IMR-90 (cell line): ENCODE results near the gene SKIC3. TPM values are rescaled to one million over a fixed set of nuclear protein-coding genes. Genes with fewer than 3 reads are reported as not detected.
A peak's percentile ranks its signal among the peaks of the same experiment; 100 is the strongest.

Experiments
- ATAC-seq: fragments of 200-7000 bp; cut with Tn5 transposase; 2 replicates; pipeline ENCODE4 v1.9.1; 2020; ENCODE audit warnings: low read depth, mild to moderate bottlenecking, moderate library complexity
- BruUV-seq: library from RNA; stranded (reverse); fragments of 400-500 nt; replicated peaks from 2 replicates; lab custom pipeline; 2021; lab: Mats Ljungman, UMichigan
- CTCF ChIA-PET: fragments of 300-600 bp; formaldehyde crosslinking; extraction: SDS; loops from one replicate; lab custom pipeline; 2021; ENCODE audit warnings: antibody characterized with exemption; lab: Yijun Ruan, JAX
- POLR2A ChIA-PET: fragments of 300-600 bp; sonication (Branson Sonifier 250); formaldehyde crosslinking; loops from one replicate; lab custom pipeline; 2022; ENCODE audit warnings: antibody characterized with exemption; ENCODE audit not compliant: unreplicated experiment; lab: Charles Lee
- DNase-seq: peaks from one replicate; pipeline ENCODE4 v3.0.0; 2013
- H2AFZ ChIP-seq: replicated peaks from 2 replicates; pipeline ENCODE3; 2013; ENCODE audit warnings: low read length, mild to moderate bottlenecking; ENCODE audit not compliant: poor library complexity
- H2AK5ac ChIP-seq: 2 replicates; pipeline ENCODE4 v1.6.1; 2013; ENCODE audit warnings: low read depth, low read length, inconsistent platforms
- H2AK9ac ChIP-seq: replicated peaks from 2 replicates; pipeline ENCODE3; 2013; ENCODE audit warnings: mild to moderate bottlenecking, low read depth, low read length, moderate library complexity; ENCODE audit not compliant: poor library complexity
- H2BK120ac ChIP-seq: 2 replicates; pipeline ENCODE4 v1.6.1; 2013; ENCODE audit warnings: low read depth, low read length, inconsistent platforms
- H2BK15ac ChIP-seq: 3 replicates; pipeline ENCODE4 v1.6.1; 2013; ENCODE audit warnings: low read depth, low read length, inconsistent platforms
- H2BK20ac ChIP-seq: 2 replicates; pipeline ENCODE4 v1.6.1; 2013; ENCODE audit warnings: low read depth, mild to moderate bottlenecking, inconsistent platforms, low read length, moderate library complexity
- H2BK5ac ChIP-seq: 2 replicates; pipeline ENCODE4 v1.6.1; 2013; ENCODE audit warnings: mild to moderate bottlenecking, low read depth, low read length, inconsistent platforms; ENCODE audit not compliant: poor library complexity, severe bottlenecking
- H3K14ac ChIP-seq: replicated peaks from 2 replicates; pipeline ENCODE4 v1.6.1; 2013; ENCODE audit warnings: low read depth, low read length, inconsistent platforms
- H3K18ac ChIP-seq: 2 replicates; pipeline ENCODE4 v1.6.1; 2013; ENCODE audit warnings: low read depth, low read length, control low read depth
- H3K23ac ChIP-seq: 2 replicates; pipeline ENCODE4 v1.6.1; 2013; ENCODE audit warnings: low read depth, low read length, inconsistent platforms
- H3K27ac ChIP-seq: 2 replicates; pipeline ENCODE4 v1.5.1; 2013; ENCODE audit warnings: mild to moderate bottlenecking, control low read depth, low read length; ENCODE audit not compliant: insufficient read depth
- H3K27me3 ChIP-seq: 2 replicates; pipeline ENCODE4 v1.6.1; 2013; ENCODE audit warnings: low read length; ENCODE audit not compliant: control insufficient read depth, insufficient read depth
- H3K36me3 ChIP-seq: 2 replicates; pipeline ENCODE4 v1.6.1; 2013; ENCODE audit warnings: low read length, mixed read lengths; ENCODE audit not compliant: control insufficient read depth, insufficient read depth
- H3K4ac ChIP-seq: 2 replicates; pipeline ENCODE4 v1.6.1; 2013; ENCODE audit warnings: low read depth, low read length, inconsistent platforms
- H3K4me1 ChIP-seq: 2 replicates; pipeline ENCODE4 v1.6.1; 2013; ENCODE audit warnings: low read length, mixed read lengths; ENCODE audit not compliant: control insufficient read depth, insufficient read depth
- H3K4me2 ChIP-seq: 2 replicates; pipeline ENCODE4 v1.6.1; 2013; ENCODE audit warnings: low read depth, mild to moderate bottlenecking, control low read depth, low read length, moderate library complexity
- H3K4me3 ChIP-seq: 2 replicates; pipeline ENCODE4 v1.5.1; 2013; ENCODE audit warnings: low read depth, mild to moderate bottlenecking, control low read depth, low read length, moderate library complexity; ENCODE audit not compliant: insufficient read depth
- H3K56ac ChIP-seq: 2 replicates; pipeline ENCODE4 v1.6.1; 2013; ENCODE audit warnings: low read length, inconsistent platforms; ENCODE audit not compliant: insufficient read depth; ENCODE audit errors: extremely low read depth
- H3K79me1 ChIP-seq, 2 experiments: 2 replicates each; pipeline ENCODE4 v1.6.1; 2013; ENCODE audit warnings: low read length in 2 of 2, inconsistent platforms in 1 of 2, low read depth in 1 of 2
- H3K9ac ChIP-seq: 2 replicates; pipeline ENCODE4 v1.6.1; 2013; ENCODE audit warnings: low read depth, low read length, control low read depth
- H3K9me1 ChIP-seq: 2 replicates; pipeline ENCODE4 v1.6.1; 2013; ENCODE audit warnings: low read length, inconsistent platforms; ENCODE audit not compliant: insufficient read depth
- H3K9me3 ChIP-seq: 2 replicates; pipeline ENCODE4 v1.6.1; 2013; ENCODE audit warnings: low read length; ENCODE audit not compliant: control insufficient read depth, insufficient read depth
- H4K20me1 ChIP-seq: 2 replicates; pipeline ENCODE4 v1.6.1; 2013; ENCODE audit warnings: low read length, inconsistent platforms; ENCODE audit not compliant: insufficient read depth
- H4K5ac ChIP-seq: 2 replicates; pipeline ENCODE4 v1.6.1; 2013; ENCODE audit warnings: mild to moderate bottlenecking, low read depth, low read length, control low read depth
- H4K8ac ChIP-seq, 2 experiments: 2 replicates each; pipeline ENCODE4 v1.6.1; 2013; ENCODE audit warnings: low read depth in 2 of 2, low read length in 2 of 2, control low read depth in 1 of 2, inconsistent platforms in 1 of 2
- H4K91ac ChIP-seq: 2 replicates; pipeline ENCODE4 v1.6.1; 2013; ENCODE audit warnings: low read depth, low read length, inconsistent platforms; ENCODE audit not compliant: insufficient read depth
- BHLHE40 ChIP-seq: fragments of 150-350 bp; IDR thresholded peaks from 2 replicates; pipeline ENCODE4 v1.6.1; 2016; ENCODE audit warnings: mild to moderate bottlenecking, low read depth, low read length
- CEBPB ChIP-seq: IDR thresholded peaks from 2 replicates; pipeline ENCODE4 v1.6.1; 2012; ENCODE audit warnings: low read depth, low read length, improper control_type of control experiment
- CHD1 ChIP-seq: IDR thresholded peaks from 2 replicates; pipeline ENCODE4 v1.6.1; 2012; ENCODE audit warnings: low read depth, low read length, improper control_type of control experiment
- FOS ChIP-seq: fragments of 150-350 bp; IDR thresholded peaks from 2 replicates; pipeline ENCODE4 v1.6.1; 2016; ENCODE audit warnings: low read depth, low read length
- MAFK ChIP-seq: IDR thresholded peaks from 2 replicates; pipeline ENCODE4 v1.6.1; 2012; ENCODE audit warnings: low read depth, low read length, improper control_type of control experiment
- MAZ ChIP-seq: IDR thresholded peaks from 2 replicates; pipeline ENCODE4 v1.6.1; 2012; ENCODE audit warnings: low read depth, mild to moderate bottlenecking, low read length, improper control_type of control experiment, moderate library complexity, borderline replicate concordance
- MXI1 ChIP-seq: IDR thresholded peaks from 2 replicates; pipeline ENCODE4 v1.6.1; 2012; ENCODE audit warnings: low read depth, mild to moderate bottlenecking, low read length, moderate library complexity, borderline replicate concordance
- NFE2L2 ChIP-seq: fragments of 150-350 bp; IDR thresholded peaks from 2 replicates; pipeline ENCODE4 v1.6.1; 2016; ENCODE audit warnings: low read depth, mild to moderate bottlenecking, low read length
- POLR2A ChIP-seq: IDR thresholded peaks from 2 replicates; pipeline ENCODE4 v1.6.1; 2012; ENCODE audit warnings: mild to moderate bottlenecking, low read depth, low read length
- RAD21 ChIP-seq: IDR thresholded peaks from 2 replicates; pipeline ENCODE4 v1.6.1; 2012; ENCODE audit warnings: low read length, improper control_type of control experiment
- RCOR1 ChIP-seq: IDR thresholded peaks from 2 replicates; pipeline ENCODE4 v1.6.1; 2012; ENCODE audit warnings: mild to moderate bottlenecking, low read length, improper control_type of control experiment; ENCODE audit not compliant: insufficient replicate concordance
- RFX5 ChIP-seq: IDR thresholded peaks from 2 replicates; pipeline ENCODE4 v1.8.0; 2012; ENCODE audit warnings: low read depth, mild to moderate bottlenecking, low read length, moderate library complexity
- SMC3 ChIP-seq: fragments of 150-350 bp; IDR thresholded peaks from 2 replicates; pipeline ENCODE4 v1.6.1; 2016; ENCODE audit warnings: low read depth, mild to moderate bottlenecking, antibody characterized with exemption, low read length, moderate library complexity
- WGBS, 2 experiments: methylation state at CpG; one replicate each; pipeline versions ENCODE4 v1.1.5 to v1.1.7; 2013; ENCODE audit warnings: missing lambda C conversion rate in 2 of 2; ENCODE audit not compliant: insufficient read length in 1 of 2; ENCODE audit errors: extremely low coverage in 2 of 2; 5-methylcytosine and 5-hydroxymethylcytosine counted together
- dilution Hi-C: fragments of 300-500 bp; cut with HindIII; formaldehyde crosslinking; loops from one replicate; pipeline ENCODE4 v1.14.3; 2018; ENCODE audit warnings: low sequenced_read_pairs; ENCODE audit not compliant: unreplicated experiment
- in situ Hi-C: fragments of 300-500 bp; cut with MboI; formaldehyde crosslinking; loops from 3 replicates; pipeline ENCODE4 v1.14.3; 2019; ENCODE audit warnings: low sequenced_read_pairs, inconsistent platforms, mixed read lengths
- intact Hi-C: fragments of 100-400 bp; cut with micrococcal nuclease; formaldehyde crosslinking; loops from 2 replicates; pipeline ENCODE4 v1.10.0; 2022
- polyA plus RNA-seq, 3 experiments: library from polyadenylated mRNA; depleted of rRNA; stranded (reverse); fragments of >200 nt; gene quantifications; 2 replicates each; pipeline ENCODE4 v1.2.3, GENCODE V29; 2012; ENCODE audit warnings: low replicate concordance in 1 of 3
- total RNA-seq: library from RNA; depleted of rRNA; stranded (reverse); fragments of >200 nt; gene quantifications from 2 replicates; pipeline ENCODE4 v1.2.3, GENCODE V29; 2012
- TF ChIP-seq, protein P1 (sequence below): conservative IDR thresholded peaks from 2 replicates; pipeline ENCODE4 v1.5.1; 2012; ENCODE audit warnings: mild to moderate bottlenecking, low read depth, low read length, improper control_type of control experiment
- TF ChIP-seq, protein P2 (sequence below): fragments of 150-350 bp; IDR thresholded peaks from 2 replicates; pipeline ENCODE4 v1.6.1; 2016; ENCODE audit warnings: low read depth, mild to moderate bottlenecking, low read length, moderate library complexity, borderline replicate concordance
- TF ChIP-seq, protein P3 (sequence below): fragments of 150-350 bp; IDR thresholded peaks from 2 replicates; pipeline ENCODE4 v1.6.1; 2017; ENCODE audit warnings: mild to moderate bottlenecking, antibody characterized with exemption, low read length, low read depth

SKIC3 gene
- total and polyA plus RNA-seq, 2 of the 4 experiments (the other 2 are of a cell fraction), result 47.1 to 145 TPM

DNA sequence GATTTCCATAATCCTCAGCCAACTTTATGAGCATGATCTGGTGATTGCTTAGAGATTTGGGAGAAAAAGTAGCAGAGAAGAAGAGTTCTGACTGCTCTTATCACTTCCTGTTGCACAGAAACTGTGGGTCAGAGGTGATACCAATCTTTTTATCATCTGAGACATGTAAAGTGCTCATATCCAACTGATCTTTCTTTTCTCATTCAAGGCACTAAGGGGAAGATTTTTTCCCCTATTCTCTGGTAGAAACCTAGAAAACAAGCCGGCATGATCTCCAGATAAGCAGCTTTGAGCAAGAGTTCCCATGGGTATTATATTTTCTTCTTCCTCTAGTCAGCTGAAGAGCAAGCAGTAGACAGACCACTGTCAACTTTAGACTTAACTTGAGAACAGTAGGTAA is 36.1 kb upstream of the SKIC3 start:
- Histone ChIP-seq H3K14ac (peak overlapping the region; percentile 10; the same call in 1 of the 2 replicates), H2BK15ac (peak overlapping the region; percentile 55; the same call in 2 of the 3 replicates), H3K9me3 (no peaks in the 10 kb centered on the region), H3K4me2 (no peak overlapping the region), H2BK120ac (peak overlapping the region; percentile 62), H3K4me1 (peaks cover 6% of the 10 kb centered on the region; the same call in 1 of the 2 replicates), H4K91ac (peak overlapping the region; percentile 26), H3K23ac (peak overlapping the region; percentile 26; the same call in 1 of the 2 replicates), H3K18ac (peak overlapping the region; percentile 74; the same call in 1 of the 2 replicates), H2AFZ (no peak overlapping the region), H3K9me1 (peaks cover 3% of the 10 kb centered on the region; the same call in 1 of the 2 replicates), H4K5ac (peak overlapping the region; percentile 30; the same call in 1 of the 2 replicates), H3K4ac (peak overlapping the region; percentile 55; the same call in 1 of the 2 replicates), H3K27me3 (no peaks in the 10 kb centered on the region), H3K4me3 (no peak overlapping the region), H3K79me1 (peaks cover 2 to 15% of the 10 kb centered on the region in 2 experiments; a peak in 2 of 4 replicates), H3K36me3 (no peaks in the 10 kb centered on the region), H3K27ac (no peak overlapping the region), H3K9ac (no peak overlapping the region), H4K8ac (peak overlapping the region; percentile 19 to 57; a peak in 3 of 4 replicates), H2AK9ac (no peak overlapping the region), H2BK20ac (peak overlapping the region; percentile 89), H4K20me1 (no peaks in the 10 kb centered on the region), H3K56ac (peak overlapping the region; percentile 64; the same call in 1 of the 2 replicates), H2BK5ac (peak overlapping the region; percentile 98), H2AK5ac (peak overlapping the region; percentile 13; the same call in 1 of the 2 replicates)
- no peak for TF ChIP-seq MAZ
- no peak for TF ChIP-seq RFX5
- no peak for TF ChIP-seq MXI1
- TF ChIP-seq POLR2A, result no peak
- TF ChIP-seq, protein P1, sequence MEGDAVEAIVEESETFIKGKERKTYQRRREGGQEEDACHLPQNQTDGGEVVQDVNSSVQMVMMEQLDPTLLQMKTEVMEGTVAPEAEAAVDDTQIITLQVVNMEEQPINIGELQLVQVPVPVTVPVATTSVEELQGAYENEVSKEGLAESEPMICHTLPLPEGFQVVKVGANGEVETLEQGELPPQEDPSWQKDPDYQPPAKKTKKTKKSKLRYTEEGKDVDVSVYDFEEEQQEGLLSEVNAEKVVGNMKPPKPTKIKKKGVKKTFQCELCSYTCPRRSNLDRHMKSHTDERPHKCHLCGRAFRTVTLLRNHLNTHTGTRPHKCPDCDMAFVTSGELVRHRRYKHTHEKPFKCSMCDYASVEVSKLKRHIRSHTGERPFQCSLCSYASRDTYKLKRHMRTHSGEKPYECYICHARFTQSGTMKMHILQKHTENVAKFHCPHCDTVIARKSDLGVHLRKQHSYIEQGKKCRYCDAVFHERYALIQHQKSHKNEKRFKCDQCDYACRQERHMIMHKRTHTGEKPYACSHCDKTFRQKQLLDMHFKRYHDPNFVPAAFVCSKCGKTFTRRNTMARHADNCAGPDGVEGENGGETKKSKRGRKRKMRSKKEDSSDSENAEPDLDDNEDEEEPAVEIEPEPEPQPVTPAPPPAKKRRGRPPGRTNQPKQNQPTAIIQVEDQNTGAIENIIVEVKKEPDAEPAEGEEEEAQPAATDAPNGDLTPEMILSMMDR, result no peak
- TF ChIP-seq CHD1, result no peak
- no peak for TF ChIP-seq RCOR1
- TF ChIP-seq, protein P2, sequence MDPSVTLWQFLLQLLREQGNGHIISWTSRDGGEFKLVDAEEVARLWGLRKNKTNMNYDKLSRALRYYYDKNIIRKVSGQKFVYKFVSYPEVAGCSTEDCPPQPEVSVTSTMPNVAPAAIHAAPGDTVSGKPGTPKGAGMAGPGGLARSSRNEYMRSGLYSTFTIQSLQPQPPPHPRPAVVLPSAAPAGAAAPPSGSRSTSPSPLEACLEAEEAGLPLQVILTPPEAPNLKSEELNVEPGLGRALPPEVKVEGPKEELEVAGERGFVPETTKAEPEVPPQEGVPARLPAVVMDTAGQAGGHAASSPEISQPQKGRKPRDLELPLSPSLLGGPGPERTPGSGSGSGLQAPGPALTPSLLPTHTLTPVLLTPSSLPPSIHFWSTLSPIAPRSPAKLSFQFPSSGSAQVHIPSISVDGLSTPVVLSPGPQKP, result no peak
- no peak for TF ChIP-seq SMC3
- TF ChIP-seq MAFK, result no peak
- no peak for TF ChIP-seq CEBPB
- TF ChIP-seq, protein P3, sequence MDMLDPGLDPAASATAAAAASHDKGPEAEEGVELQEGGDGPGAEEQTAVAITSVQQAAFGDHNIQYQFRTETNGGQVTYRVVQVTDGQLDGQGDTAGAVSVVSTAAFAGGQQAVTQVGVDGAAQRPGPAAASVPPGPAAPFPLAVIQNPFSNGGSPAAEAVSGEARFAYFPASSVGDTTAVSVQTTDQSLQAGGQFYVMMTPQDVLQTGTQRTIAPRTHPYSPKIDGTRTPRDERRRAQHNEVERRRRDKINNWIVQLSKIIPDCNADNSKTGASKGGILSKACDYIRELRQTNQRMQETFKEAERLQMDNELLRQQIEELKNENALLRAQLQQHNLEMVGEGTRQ, result no peak
- TF ChIP-seq BHLHE40, result no peak
- no peak for TF ChIP-seq NFE2L2
- no peak for TF ChIP-seq FOS
- TF ChIP-seq RAD21, result no peak
- intact Hi-C loops (no loop called here), dilution Hi-C loops (no loop called here), in situ Hi-C loops (no loop called here)
- WGBS, 2 experiments, result no CpG with 5 or more reads among the region's 1 CpG
- no TSS peak for BruUV-seq
- ChIA-PET POLR2A (no interaction called here), CTCF (no interaction called here)
- peak; percentile 7 for ATAC-seq
- DNase-seq, result no peak
